HepG2 (cell line): Measurements from ENCODE around the gene CAMKK1. TPM values are rescaled to one million over a fixed set of nuclear protein-coding genes. Genes with fewer than 3 reads are reported as not detected.

Experiments
- CHD4 ChIP-seq: fragments of 200-600 bp; sonication (generic); IDR thresholded peaks from 2 replicates; pipeline ENCODE4 v1.7.0; 2017; ENCODE audit warnings: mild to moderate bottlenecking, low read length, borderline replicate concordance
- LCORL ChIP-seq, 2 experiments: fragments of 450-650 bp in 1 of 2; sonication (generic) in 1 of 2; formaldehyde crosslinking in 1 of 2; IDR thresholded peaks; 2 replicates each; pipeline versions ENCODE4 v1.5.0 to v1.6.1; 2017 to 2020; ENCODE audit warnings: antibody characterized with exemption in 1 of 2, missing genetic modification reagents in 1 of 2
- PRPF4 ChIP-seq: fragments of 200-400 bp; formaldehyde crosslinking; IDR thresholded peaks from 2 replicates; pipeline ENCODE4 v1.6.1; 2016; ENCODE audit warnings: low read length, low read depth; ENCODE audit not compliant: poor library complexity, severe bottlenecking
- RNF2 ChIP-seq: fragments of 450-650 bp; conservative IDR thresholded peaks from 2 replicates; pipeline ENCODE4 v1.6.1; 2016; ENCODE audit warnings: low read depth
- SMAD9 ChIP-seq: sonication (generic); formaldehyde crosslinking; IDR thresholded peaks from 2 replicates; pipeline ENCODE4 v1.5.1; 2020; ENCODE audit warnings: mild to moderate bottlenecking, missing genetic modification reagents
- TAF15 ChIP-seq: fragments of 200-400 bp; formaldehyde crosslinking; IDR thresholded peaks from one replicate; pipeline ENCODE4 v1.6.1; 2018; ENCODE audit warnings: mild to moderate bottlenecking, low read depth, low read length; ENCODE audit not compliant: poor library complexity, severe bottlenecking
- TBX3 ChIP-seq: fragments of 450-650 bp; IDR thresholded peaks from 2 replicates; pipeline ENCODE4 v1.6.1; 2017; ENCODE audit warnings: antibody characterized with exemption, mild to moderate bottlenecking, inconsistent platforms, borderline replicate concordance
- ZBTB10 ChIP-seq: sonication (generic); formaldehyde crosslinking; IDR thresholded peaks from 2 replicates; pipeline ENCODE4 v1.4.0; 2020; ENCODE audit warnings: missing genetic modification reagents, borderline replicate concordance
- ZFP90 ChIP-seq: sonication (generic); formaldehyde crosslinking; IDR thresholded peaks from 2 replicates; pipeline ENCODE4 v1.8.0; 2022; ENCODE audit warnings: missing genetic modification reagents, mild to moderate bottlenecking, inconsistent platforms, borderline replicate concordance
- ZNF263 ChIP-seq: sonication (generic); formaldehyde crosslinking; IDR thresholded peaks from 2 replicates; pipeline ENCODE4 v1.4.0; 2020; ENCODE audit warnings: missing genetic modification reagents
- ZNF383 ChIP-seq: sonication (generic); formaldehyde crosslinking; IDR thresholded peaks from 2 replicates; pipeline ENCODE4 v1.4.0; 2020; ENCODE audit warnings: missing genetic modification reagents, mild to moderate bottlenecking, borderline replicate concordance
- ZNF577 ChIP-seq: sonication (generic); formaldehyde crosslinking; IDR thresholded peaks from 2 replicates; pipeline ENCODE4 v1.4.0; 2020; ENCODE audit warnings: mild to moderate bottlenecking, low read depth, missing genetic modification reagents, borderline replicate concordance
- ZNF607 ChIP-seq: sonication (generic); formaldehyde crosslinking; IDR thresholded peaks from 2 replicates; pipeline ENCODE4 v1.5.1; 2020; ENCODE audit warnings: missing genetic modification reagents, mild to moderate bottlenecking, borderline replicate concordance
- ZNF639 ChIP-seq: conservative IDR thresholded peaks from 2 replicates; pipeline ENCODE4 v1.6.1; 2018; ENCODE audit warnings: missing genetic modification reagents
- ZNF709 ChIP-seq: sonication (generic); formaldehyde crosslinking; IDR thresholded peaks from 2 replicates; pipeline ENCODE4 v1.5.0; 2020; ENCODE audit warnings: mild to moderate bottlenecking, missing genetic modification reagents
- ZNF746 ChIP-seq: sonication (generic); formaldehyde crosslinking; IDR thresholded peaks from 2 replicates; pipeline ENCODE4 v1.8.0; 2022; ENCODE audit warnings: mild to moderate bottlenecking, missing genetic modification reagents
- ZNF788 ChIP-seq: sonication (generic); formaldehyde crosslinking; IDR thresholded peaks from 2 replicates; pipeline ENCODE4 v1.5.0; 2020; ENCODE audit warnings: mild to moderate bottlenecking, missing genetic modification reagents, borderline replicate concordance
- polyA plus RNA-seq, 8 experiments: library from polyadenylated mRNA; depleted of rRNA in 3 of 8; stranded (reverse) in 7 of 8; unstranded in 1 of 8; fragments of >200 nt; fragmentation: Illumina TruSeq in 4 of 8; extraction: Trizol in 4 of 8; gene quantifications; 2 replicates each; pipeline versions ENCODE4 v1.2.1 to v1.2.3, GENCODE V29; 2011 to 2016; ENCODE audit warnings: low read depth in 4 of 8, missing spikeins in 1 of 8, mixed read lengths in 1 of 8; ENCODE audit not compliant: insufficient read depth in 1 of 8
- total RNA-seq, 5 experiments: library from RNA; depleted of rRNA; stranded (reverse); fragments of >200 nt; fragmentation: Illumina TruSeq; extraction: Trizol; gene quantifications; 2 replicates each; pipeline ENCODE4 v1.2.3, GENCODE V29; 2016; ENCODE audit warnings: low read depth in 1 of 5
- TF ChIP-seq, protein P1 (sequence below): IDR thresholded peaks from 2 replicates; pipeline ENCODE4 v1.6.1; 2016; ENCODE audit warnings: low read depth
- TF ChIP-seq, protein P2 (sequence below): sonication (generic); formaldehyde crosslinking; IDR thresholded peaks from 2 replicates; pipeline ENCODE4 v1.4.0; 2020; ENCODE audit warnings: mild to moderate bottlenecking, missing genetic modification reagents
- TF ChIP-seq, protein P3 (sequence below): sonication (generic); formaldehyde crosslinking; IDR thresholded peaks from 2 replicates; pipeline ENCODE4 v1.4.0; 2020; ENCODE audit warnings: mild to moderate bottlenecking, missing genetic modification reagents

CAMKK1 gene
- total and polyA plus RNA-seq, 2 of the 13 experiments (the other 11 are each of a cell fraction or from before 2014, with no cell fraction given): 1.5 to 1.6 TPM

DNA sequence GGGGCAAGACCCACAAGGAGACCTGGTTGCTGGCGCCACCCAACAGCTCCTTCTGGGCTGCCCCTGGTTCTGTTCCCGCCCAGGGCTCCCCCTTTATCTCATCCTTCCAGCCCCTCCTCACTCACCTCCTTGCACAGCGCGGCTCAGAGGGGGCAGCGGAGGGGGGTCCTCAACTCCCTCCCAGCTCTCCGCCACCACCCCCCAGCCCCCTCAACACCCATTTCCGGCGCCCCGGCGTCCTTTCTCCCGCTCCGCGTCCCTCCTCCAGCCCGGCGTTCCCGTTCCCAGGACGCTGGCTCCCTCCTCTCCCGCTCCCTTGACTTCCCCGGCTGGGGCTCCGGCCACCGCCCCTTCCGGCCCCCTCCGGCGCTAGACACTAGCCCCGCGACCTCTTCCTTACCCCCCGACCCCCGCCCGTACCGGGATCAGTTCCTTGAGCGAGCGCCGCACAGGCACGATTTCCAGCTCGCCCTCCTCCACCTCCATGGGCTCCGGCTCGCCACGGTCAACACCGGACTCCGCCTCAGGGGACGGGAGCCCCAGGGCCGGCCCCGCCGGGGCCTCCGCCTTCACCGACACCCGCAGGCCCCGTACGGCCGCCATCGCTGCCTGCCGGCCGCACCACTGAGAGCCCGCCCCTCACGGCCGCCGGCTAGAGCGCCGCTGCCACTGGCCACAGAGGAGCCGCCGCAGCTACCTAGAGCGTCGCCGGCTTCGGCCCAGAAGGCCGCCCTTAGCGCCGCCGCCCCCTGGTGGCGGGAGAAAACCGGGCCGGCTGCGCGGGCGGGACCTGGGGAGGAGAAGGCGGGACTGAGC, 47.0 kb downstream of the CAMKK1 start, which contains the start of gene NCBP3 (continued):
- TF ChIP-seq ZNF383 (CRISPR knock-in tag) (no peak), RNF2 (no peak), ZNF607 (peak; percentile 92), ZNF577 (CRISPR knock-in tag) (no peak), CHD4 (no peak), LCORL (IDR thresholded peaks at IDR 0.05) (no peak), LCORL (CRISPR knock-in tag; IDR thresholded peaks at IDR 0.05) (peak; percentile 57), PRPF4 (no peak), ZNF639 (CRISPR knock-in tag) (peak; percentile 91), ZFP90 (CRISPR knock-in tag) (no peak; the same call in 1 of the 2 replicates), ZBTB10 (CRISPR knock-in tag) (no peak), TAF15 (peak; percentile 63), ZNF709 (peak; percentile 40; the same call in 1 of the 2 replicates), ZNF746 (CRISPR knock-in tag) (no peak; the same call in 1 of the 2 replicates), ZNF263 (CRISPR knock-in tag) (no peak), TBX3 (no peak), ZNF788 (CRISPR knock-in tag) (peak; percentile 97), SMAD9 (CRISPR knock-in tag) (peak; percentile 52; the same call in 1 of the 2 replicates)
- TF ChIP-seq, protein P1, sequence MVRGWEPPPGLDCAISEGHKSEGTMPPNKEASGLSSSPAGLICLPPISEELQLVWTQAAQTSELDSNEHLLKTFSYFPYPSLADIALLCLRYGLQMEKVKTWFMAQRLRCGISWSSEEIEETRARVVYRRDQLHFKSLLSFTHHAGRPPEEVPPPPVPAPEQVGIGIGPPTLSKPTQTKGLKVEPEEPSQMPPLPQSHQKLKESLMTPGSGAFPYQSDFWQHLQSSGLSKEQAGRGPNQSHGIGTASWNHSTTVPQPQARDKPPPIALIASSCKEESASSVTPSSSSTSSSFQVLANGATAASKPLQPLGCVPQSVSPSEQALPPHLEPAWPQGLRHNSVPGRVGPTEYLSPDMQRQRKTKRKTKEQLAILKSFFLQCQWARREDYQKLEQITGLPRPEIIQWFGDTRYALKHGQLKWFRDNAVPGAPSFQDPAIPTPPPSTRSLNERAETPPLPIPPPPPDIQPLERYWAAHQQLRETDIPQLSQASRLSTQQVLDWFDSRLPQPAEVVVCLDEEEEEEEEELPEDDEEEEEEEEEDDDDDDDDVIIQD (CRISPR knock-in tag): peak; percentile 67; the same call in 1 of the 2 replicates
- TF ChIP-seq, protein P2, sequence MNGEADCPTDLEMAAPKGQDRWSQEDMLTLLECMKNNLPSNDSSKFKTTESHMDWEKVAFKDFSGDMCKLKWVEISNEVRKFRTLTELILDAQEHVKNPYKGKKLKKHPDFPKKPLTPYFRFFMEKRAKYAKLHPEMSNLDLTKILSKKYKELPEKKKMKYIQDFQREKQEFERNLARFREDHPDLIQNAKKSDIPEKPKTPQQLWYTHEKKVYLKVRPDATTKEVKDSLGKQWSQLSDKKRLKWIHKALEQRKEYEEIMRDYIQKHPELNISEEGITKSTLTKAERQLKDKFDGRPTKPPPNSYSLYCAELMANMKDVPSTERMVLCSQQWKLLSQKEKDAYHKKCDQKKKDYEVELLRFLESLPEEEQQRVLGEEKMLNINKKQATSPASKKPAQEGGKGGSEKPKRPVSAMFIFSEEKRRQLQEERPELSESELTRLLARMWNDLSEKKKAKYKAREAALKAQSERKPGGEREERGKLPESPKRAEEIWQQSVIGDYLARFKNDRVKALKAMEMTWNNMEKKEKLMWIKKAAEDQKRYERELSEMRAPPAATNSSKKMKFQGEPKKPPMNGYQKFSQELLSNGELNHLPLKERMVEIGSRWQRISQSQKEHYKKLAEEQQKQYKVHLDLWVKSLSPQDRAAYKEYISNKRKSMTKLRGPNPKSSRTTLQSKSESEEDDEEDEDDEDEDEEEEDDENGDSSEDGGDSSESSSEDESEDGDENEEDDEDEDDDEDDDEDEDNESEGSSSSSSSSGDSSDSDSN (CRISPR knock-in tag): peak; percentile 69; the same call in 1 of the 2 replicates
- TF ChIP-seq, protein P3, sequence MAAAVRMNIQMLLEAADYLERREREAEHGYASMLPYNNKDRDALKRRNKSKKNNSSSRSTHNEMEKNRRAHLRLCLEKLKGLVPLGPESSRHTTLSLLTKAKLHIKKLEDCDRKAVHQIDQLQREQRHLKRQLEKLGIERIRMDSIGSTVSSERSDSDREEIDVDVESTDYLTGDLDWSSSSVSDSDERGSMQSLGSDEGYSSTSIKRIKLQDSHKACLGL (CRISPR knock-in tag): peak; percentile 73
